Activated CD4-positive, alpha-beta T cell treated with anti-CD3 and anti-CD28 coated beads for 4 hours (primary cell): Measurements from ENCODE around the gene BARX1.
"Not testable (repeated sequence)": the region's sequence is repeated elsewhere in the genome, so short reads cannot be mapped to it uniquely, and the experiment has no call there.

ENCODE experiments used
- DNase-seq, 2 donors: peaks; one replicate each; pipeline ENCODE4 v3.0.0-alpha.2; 2020

BARX1 gene

DNA sequence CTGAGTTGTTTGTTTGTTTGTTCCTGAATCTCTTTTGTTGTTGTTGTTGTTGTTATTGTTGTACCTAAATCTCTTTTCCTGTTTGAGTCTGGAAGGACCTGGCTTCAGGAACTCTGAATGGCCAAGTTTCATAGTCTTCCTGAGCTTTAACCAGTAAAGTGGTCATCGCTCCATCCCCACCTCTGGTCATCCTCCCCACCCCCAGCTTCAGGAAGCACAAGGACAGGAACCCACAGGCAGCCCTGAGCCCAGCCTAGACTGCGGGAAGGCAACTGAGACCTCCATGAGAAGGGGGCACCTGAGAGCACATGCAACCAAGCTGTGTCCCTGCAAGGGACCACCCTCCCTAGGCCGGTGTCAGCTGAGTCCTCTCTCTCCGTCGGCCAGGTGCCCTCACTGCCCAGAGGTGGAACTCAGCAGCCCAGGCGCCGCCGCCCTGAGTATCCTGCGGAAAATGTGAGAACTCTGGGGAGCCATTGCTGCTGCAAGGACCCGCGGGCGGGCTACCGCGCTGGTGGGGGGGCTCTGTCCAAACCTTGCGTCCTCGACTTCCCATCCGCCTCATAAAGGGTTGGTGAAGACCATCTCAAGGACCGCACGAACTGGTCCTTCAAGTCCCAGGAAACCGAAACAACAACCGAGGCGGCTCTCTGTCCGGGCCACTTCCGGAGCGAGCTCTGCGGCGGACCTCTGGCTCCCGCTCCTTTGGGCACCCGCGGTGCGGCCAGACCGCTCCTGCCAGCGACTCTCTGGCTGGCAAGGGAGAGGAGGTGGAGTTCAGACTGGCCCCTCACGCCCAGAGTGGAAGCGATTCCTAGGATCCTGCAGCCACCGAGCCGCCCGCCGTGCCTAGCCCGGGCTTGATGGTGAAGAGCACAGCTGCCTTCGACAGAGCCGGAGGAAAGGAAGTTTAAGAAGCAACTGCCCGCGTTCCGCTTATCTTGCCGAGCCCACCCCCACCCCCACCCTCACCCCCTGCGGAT, 4.2 kb downstream of the BARX1 start:
- no peak for DNase-seq

DNA sequence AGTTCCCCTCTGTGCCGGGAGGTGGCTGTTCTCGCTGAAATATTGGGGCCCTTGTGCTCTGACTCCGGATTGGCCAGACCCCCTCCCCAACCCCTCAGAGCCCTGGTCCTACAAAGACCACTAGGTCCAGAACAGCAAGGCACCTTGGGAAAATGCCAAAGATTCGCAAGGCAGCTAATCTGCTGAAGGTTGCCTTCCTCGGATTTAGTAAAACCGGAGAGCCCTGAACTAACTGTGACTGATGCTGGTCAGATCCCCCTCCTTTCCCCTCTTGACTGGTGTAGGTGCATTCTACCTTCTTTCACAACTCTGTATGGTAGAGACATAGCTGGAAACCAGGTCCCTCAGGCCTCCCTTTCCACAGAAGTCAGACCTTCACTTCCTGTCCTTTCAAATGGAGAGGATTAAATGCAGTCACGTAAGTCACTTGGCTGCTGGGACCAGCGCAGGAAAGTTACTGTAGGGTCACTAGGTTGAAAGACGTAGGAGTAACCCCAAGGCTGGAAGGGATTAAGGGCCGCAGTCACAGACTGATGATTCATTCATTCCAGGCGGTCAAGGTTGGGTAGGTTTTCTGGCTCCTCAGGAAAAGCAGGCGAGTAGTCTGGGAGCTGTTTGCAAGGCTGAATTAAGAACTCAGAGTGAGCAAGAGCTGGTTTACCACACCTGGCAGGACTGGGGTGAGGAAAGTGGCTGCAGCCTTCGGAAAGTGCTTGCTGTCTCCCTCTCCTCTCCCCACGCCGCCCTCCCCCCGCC, 5.3 kb downstream of the BARX1 start:
- no peak for DNase-seq

DNA sequence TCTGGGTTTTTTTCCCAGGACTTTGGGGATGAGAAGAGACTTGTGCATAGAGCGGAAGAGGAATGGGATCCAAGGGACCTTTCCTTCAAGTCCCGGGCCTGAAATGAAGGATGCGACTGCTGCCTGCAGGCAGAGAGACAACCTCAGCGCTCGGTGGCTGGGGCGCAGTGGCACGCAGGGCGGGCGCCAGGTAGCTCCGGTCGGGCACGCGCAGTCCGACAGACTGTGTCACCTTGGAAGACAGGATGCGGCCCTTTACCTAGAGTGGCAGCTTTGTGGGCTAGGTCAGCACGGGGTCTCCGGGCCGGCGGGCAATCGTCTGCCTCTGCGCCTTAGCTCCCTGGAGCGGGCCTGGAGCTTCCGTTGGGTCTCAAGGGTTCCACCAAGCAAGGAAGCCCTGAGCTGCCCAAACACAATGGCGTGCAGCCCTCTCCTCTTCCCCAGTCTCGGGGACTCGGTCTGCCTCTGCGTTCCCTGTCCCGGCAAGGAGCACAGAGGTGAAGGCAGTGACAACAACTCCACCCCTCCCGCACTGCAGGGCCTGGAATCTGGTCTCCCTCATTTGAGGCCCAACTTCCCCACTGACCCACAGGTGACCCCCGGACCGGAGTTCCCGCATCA, 6.0 kb downstream of the BARX1 start:
- DNase-seq: no peak

DNA sequence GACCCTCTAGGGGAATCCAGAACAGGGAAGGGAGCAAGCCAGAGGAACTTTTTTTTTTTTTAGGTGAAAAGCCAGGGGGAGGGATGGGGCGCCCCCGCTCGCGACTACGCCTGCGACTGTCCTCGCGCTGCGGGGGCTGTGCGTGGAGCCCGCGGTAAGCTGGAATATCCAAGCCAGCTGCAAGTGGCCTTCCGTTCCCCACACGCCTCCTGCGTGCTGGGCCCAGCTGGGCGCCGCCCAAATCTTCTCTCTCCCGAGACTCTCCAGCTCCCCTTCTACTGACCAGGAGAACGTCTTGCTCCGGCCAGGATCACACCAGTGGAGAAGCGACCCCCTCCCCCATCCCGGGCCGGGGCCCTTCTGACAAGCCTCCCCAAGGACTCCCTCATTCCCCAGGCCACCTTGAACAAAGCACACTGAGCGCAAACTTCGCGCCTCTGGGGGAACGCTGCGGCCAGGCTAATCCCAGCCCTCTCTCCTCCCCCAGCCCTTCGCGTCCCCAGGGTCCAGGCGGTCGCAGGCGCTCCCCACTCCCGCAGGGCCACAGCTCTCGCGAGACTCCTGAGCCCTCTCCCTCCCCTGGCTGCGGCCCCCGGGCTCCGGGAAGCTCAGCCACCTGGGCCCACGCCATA, 6.6 kb downstream of the BARX1 start:
- no peak for DNase-seq

DNA sequence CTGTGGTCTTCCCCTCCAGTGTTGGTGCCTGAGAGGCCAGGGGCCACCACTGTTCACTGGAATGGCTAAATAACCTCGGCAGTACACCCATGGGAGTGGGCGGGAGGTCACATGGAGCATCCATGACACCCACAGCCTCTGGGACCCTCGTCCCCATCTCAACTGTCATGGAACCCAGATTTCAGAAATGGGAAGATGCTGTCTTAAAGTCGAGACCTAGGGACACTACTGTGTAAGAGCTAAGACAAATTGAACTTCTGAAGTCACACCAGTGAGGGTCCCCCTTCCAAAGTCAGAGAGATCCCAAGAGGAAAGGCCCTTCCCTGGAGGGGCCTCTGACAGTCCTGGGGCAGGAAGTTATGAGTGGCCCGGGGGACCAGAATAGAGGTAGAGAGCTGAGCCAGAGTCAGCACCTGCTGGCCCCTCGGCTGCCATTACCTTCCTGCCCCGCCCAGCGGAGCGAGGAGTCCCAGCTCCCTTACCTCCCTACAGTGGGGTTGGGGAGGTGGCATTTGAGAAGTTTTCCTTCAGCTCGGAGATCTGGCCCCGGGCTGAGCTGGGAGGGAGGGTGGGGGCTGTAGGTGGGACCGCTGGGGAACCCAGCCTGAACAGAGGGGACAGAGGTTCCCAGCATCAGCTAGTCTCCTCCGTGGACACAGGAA, 7.6 kb downstream of the BARX1 start:
- no peak for DNase-seq

DNA sequence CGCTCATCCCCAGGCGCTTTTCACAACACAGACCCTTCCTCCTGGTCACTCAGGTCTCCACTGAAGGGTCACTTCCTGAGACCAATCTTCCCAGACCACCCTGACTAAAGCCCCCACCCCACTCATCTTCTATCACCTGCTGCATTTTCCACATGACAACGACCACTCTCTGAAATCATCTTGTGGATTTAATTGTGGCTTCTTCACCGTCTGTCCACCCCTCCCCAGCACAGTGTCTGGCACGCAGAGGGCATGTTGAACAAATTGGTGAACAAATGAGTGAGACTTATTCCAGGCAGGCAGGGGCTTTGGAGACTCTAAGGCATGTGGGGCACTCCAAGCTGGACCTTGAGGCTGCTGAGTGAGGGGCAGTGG, 8.8 kb downstream of the BARX1 start:
- no peak for DNase-seq

DNA sequence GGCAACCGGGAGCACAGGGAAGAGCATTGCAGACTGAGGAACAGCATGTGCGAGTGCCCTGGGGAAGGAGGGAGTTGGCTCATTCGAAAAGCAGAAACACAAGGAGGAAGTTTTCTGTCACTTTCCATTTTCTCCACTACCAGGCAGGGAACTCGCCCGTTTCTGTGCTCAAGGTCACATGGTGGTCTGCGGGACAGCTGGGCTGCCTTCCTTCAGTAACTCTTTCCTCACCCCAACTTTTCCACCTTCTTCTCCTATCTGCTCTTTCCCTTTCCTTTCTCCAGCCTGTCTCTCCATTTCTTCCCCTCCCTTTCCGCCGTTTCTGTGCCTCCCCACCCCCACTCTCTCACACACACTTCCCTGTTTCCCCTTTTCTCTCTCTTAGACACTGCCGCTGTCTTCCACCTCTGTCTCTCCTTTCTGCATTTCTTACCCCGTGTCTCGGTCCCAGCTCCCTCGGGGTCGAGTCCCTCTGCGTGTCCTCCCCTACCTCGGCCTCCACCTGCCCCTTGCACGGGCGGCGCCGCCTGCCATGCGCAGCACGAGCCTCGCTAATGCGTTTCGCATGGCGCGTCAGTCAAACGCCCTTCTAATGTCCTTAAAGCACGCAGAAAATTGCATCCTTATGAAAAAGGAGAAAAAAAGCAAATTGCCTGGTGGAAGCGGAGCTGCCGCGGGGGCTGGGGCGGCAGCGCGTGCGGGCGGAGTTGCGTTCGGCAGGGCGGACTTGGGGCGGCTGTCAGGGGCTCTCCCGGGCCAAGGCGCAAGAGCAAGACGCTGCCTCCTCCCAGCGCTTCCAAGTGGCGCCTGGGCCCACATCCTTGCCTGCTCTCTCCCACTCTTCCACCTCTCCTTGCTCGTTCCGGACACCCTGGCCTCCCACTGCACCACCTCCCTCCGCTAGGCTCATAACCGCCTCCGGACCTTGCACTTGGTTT, 9.5 kb downstream of the BARX1 start:
- DNase-seq: no peak

DNA sequence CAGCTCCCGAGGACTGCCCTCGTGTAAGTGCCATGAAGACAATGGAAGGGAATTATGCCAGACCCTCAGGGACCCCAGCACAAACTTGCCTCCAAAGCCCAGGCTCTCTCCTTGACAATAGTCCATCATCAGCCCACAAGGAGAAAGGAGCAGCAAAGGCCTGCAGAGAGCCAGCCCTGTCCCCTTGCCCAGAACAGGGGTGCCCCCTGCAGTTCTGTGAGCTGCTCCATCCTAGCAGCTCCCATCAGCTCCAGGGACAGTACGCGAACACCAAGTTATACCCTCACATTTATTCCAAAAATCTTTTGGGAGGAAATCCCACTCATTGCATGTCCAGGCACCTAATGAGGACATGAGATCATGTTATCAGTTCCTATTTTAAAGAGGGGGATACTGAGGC, 11.1 kb downstream of the BARX1 start:
- no peak for DNase-seq

DNA sequence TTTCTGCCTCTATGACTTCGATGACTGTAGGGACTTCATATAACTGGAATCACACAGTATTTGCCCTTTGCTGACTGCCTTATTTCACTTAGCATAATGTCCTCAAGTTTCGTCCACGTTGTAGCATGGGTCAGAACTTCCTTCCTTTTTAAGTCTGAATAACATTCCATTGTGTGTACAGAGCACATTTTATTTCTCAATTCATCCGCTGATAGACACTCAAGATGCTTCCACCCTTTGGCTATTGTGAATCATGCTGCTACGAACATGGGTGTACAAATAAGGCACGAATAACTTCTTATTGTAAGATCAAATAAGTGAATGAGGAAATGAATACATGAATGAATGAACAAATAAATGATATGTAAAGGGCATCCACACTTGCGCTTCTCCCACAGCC, 13.0 kb downstream of the BARX1 start:
- no peak for DNase-seq

DNA sequence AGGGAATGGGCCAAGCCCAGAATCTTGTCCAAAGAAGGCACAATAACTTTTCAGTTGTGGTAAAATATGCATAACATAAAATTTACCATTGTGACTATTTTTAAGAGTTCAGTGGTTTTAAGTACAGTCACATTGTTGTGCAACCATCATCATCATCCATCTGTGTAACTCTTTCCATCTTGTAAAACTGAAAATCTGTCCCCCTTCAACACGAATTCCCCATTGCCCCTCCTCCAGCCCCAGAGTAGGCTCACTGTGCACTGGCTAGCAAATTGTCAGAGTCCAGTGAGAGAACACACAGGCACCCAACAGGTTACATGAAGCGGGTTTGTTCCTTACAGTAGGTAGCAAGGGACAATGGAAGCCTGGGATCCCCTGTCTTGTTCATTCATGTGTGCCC, 13.7 kb downstream of the BARX1 start:
- no peak for DNase-seq

DNA sequence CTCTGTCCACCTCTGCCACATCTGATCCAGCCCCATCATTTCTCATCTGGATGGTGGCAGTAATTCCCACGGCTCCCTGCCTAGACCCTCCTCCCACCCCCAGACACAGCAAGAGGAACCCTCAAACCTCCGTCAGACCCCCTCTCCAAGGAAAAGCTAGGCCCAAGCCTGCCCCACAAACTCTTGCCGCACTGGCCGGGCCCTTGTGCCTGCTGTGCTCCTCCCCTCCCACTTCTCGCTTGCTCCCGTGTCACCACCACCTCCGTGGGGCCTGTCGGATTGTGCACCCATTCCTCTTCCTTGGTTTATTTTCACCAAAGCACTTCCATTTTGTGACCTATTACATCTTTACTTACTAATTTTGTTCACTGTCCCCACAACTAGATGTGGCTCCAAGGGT, 14.2 kb downstream of the BARX1 start:
- no peak for DNase-seq

DNA sequence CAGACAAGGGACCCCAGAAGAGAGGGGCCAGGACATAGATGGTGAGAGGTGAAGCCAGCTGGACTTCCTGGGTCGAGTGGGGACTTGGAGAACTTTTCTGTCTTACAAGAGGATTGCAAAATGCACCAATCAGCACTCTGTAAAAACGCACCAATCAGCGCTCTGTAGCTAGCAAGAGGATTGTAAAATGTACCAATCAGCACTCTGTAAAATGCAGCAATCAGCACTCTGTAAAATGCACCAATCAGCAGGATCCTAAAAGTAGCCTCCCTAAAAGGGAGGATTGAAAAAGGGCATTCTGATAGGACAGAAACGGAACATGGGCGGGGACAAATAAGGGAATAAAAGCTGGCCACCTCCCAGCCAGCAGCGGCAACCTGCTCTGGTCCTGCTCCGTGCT, 15.6 kb downstream of the BARX1 start:
- DNase-seq: not testable (repeated sequence)

DNA sequence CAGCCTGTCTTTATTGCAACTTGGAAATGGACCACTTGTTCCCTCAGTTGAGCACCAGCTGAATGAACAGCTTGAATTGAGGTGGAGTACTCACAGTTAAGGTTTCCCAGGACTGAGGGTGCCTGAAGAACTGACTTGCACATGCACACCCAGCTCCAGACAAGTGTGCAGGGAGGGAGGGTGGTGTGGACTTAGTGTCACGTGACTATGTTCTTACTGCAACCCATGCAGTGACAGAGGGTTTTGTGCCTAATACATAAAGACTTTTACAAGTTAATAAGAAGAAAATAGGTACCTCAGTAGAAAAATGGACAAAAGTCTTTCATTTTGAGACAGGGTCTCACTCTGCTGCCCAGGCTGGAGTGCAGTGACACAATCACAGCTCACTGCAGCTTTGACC, 18.0 kb downstream of the BARX1 start:
- no peak for DNase-seq

DNA sequence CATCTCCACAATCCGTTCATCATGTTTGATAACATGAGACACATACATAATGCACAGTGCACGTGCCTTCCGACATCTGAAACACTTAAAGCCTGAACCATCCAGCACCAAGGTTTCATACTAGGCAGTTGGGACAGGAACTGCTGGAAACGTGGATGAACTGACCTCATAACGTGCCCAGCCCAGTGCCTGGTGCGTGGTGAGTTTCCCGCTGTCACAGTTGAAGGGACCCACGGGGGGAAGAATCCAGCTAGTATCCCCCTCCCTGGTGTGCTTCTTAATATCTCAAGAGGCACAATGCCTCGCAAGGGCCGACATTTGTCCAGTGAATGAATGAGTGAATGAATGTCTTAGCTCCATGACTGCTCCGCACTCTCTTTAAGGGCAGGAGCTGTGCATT, 23.2 kb downstream of the BARX1 start:
- DNase-seq: no peak

DNA sequence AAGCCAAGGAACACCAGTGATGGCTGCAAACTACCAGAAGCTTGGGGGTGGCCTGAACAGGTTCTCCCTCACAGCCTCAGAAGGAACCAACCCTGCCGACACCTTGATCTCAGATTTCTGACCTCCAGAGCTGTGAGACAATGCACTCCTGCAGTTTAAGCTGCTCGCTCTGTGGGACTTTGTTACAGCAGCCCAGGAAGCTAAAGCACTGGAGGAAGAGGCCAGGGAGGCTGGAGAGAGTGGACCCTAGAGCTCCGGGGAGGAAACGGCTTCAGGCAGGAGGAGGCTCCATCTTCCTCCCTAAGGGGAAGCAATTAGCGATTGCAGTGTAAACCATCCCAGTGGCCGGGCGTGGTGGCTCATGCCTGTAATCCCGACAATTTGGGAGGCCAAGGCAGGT, 25.1 kb downstream of the BARX1 start:
- DNase-seq: no peak

DNA sequence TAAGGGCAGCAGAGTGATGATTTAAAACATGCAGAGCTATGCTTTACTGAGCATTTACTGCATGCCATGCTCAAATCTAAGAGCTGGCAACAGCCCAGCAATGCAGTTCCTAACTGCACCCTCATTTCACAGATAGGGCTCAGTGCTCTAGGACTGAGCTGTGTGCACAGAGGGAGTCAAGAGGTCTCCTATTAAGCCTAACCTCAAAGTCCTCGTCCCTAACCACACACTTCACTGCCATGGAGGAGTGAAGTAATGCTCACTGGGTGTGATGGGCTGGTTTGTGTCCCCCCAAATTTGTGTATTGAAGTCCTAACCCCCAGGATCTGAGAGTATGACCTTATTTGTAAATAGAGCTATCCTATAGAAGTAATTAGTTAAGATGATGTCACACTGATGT, 25.9 kb downstream of the BARX1 start:
- DNase-seq: no peak

DNA sequence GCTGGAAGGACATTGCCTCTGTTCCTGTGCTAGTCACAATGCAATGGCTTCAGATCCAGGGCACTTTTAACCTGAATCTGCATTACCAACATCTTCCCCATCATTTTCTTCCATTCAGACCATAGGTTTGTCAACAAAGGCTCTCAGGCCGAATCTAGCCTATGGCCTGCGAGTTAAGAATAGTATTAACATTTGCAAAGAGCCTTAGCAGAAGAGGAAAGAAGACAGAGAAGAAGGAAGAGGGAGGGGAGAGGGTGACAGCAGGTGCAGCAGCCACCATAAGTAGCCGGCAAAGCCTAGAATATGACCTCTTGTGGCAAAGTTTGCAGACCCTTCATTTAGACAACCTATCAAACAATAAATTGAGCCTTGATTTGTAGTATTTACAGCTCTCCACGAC, 32.6 kb downstream of the BARX1 start:
- no peak for DNase-seq

DNA sequence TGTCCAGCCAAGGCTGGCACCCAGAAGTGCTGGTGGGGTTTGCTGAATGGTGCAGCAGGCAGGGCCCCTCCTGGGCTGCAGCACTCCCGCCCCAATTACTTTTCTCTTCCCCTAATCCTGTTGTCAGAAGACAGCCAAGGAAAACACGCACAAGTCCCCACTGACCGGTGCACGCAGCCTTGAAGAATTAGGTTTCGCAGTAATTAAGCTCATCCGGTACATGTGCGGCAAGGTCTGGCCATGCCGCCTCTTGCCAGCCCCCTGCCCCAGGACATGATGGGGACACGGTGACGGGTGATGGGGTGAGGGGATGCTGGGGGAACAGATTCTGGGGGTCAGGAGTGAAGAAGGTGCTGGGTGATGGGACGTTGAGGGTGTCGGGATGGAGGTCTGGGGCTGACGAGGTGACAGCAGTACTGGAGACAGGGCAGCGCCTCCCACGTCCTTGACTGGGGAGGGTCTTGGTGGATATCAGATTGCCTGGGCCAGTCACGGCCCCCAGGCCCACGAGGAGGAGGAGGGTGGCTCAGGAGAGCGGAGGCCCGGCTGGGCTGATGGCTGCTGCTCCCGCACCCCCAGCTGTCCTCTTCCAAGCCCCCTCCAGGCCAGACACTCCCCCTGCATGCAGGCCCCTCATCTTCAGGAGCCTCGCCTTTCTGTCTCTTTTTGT, 34.9 kb downstream of the BARX1 start:
- DNase-seq: no peak

DNA sequence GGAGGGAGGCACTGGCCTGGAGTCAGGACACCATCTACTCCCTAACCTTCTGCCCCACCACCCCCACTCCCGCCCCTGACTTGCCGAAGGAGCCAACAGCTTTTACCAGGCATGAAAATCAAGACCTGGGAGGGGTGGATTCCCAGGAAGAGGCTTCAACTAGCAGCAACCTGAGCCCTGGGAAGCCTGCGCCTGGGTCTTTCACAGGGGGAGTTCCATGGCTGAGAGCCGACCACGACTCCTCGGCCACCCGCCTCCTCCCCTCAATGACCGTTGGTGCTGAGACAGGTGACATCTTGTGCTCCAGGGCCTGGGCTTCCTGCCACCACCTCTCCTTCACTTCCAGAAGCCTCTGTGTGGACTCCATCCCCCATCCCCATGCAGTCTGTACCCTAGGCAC, 37.1 kb downstream of the BARX1 start:
- DNase-seq: no peak

DNA sequence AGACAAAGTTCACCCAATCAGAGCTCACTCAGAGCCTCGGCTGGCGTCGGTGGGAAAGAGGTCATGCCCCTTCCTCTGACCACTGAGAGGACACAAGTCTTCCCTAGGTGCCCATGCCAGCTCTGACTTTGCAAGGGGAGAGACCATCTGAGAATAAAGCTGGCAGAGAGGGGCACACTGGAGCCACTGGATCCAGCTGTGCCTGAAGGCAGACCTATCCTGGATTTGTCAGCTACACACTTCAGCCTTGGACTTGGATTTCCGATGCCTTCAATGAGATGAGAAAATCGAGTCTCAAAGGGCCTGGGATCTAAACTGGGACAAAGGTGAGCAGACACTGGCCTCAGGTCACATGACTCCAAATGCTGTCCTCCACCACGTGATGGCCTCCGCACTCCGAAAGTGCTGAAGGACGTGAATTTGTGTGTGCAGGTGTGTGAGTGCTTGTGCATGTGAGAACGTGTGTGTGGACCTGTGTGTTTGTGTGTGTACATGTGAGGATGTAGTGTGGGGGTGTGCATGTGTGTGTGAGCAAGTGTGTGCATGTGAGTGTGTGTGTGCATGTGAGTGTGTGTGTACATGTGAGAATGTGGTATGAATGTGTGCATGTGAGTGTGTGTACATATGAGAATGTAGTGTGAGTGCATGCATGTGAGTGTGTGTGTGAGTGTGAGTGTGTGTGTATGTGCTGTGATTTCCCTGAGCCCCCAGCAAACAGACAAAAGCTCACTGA, 37.9 kb downstream of the BARX1 start:
- DNase-seq: no peak
